H1 (cell line): Measurements from ENCODE around the gene NPTN. TPM values are rescaled to one million over a fixed set of nuclear protein-coding genes. Genes with fewer than 3 reads are reported as not detected.

Experiments
- CTCF ChIA-PET: fragments of 300-600 bp; sonication (Branson Sonifier 250); formaldehyde crosslinking; loops from one replicate; lab custom pipeline; 2021; ENCODE audit not compliant: partially characterized antibody; lab: Charles Lee
- POLR2A ChIA-PET: fragments of 300-600 bp; sonication (Branson Sonifier 250); formaldehyde crosslinking; loops from one replicate; lab custom pipeline; 2021; ENCODE audit warnings: inconsistent platforms; ENCODE audit not compliant: partially characterized antibody; lab: Charles Lee
- DNase-seq, 2 experiments: peaks; one replicate each; pipeline versions ENCODE4 v3.0.0 to v3.0.0-alpha.2; 2010 to 2022; ENCODE audit warnings: low spot score in 2 of 2, low read depth in 1 of 2, mixed read lengths in 1 of 2
- FAIRE-seq: peaks from 2 replicates; lab custom pipeline; 2011; peaks lifted over from hg19 to GRCh38; lab: Jason Lieb, UNC
- H2AFZ ChIP-seq: 2 replicates; pipeline ENCODE4 v1.8.1; 2012; ENCODE audit warnings: low read length, inconsistent platforms
- H2AK5ac ChIP-seq: 2 replicates; pipeline ENCODE4 v1.6.1; 2013; ENCODE audit warnings: low read depth, low read length
- H2BK120ac ChIP-seq: replicated peaks from 2 replicates; pipeline ENCODE3; 2013; ENCODE audit warnings: low read depth, low read length, inconsistent platforms
- H2BK12ac ChIP-seq: 2 replicates; pipeline ENCODE4 v1.6.1; 2013; ENCODE audit warnings: low read depth, low read length
- H2BK15ac ChIP-seq: 2 replicates; pipeline ENCODE4 v1.6.1; 2013; ENCODE audit warnings: low read length
- H2BK20ac ChIP-seq: 2 replicates; pipeline ENCODE4 v1.6.1; 2013; ENCODE audit warnings: low read length
- H2BK5ac ChIP-seq: 2 replicates; pipeline ENCODE4 v1.6.1; 2013; ENCODE audit warnings: low read depth, low read length
- H3K14ac ChIP-seq: 2 replicates; pipeline ENCODE4 v1.6.1; 2013; ENCODE audit warnings: inconsistent platforms; ENCODE audit not compliant: insufficient read length
- H3K18ac ChIP-seq: 2 replicates; pipeline ENCODE4 v1.6.1; 2013; ENCODE audit warnings: low read length; ENCODE audit errors: extremely low read depth
- H3K23ac ChIP-seq: 2 replicates; pipeline ENCODE4 v1.6.1; 2013; ENCODE audit warnings: inconsistent platforms; ENCODE audit not compliant: insufficient read length
- H3K23me2 ChIP-seq: 2 replicates; pipeline ENCODE4 v1.6.1; 2013; ENCODE audit warnings: low read depth, low read length
- H3K27ac ChIP-seq: 2 replicates; pipeline ENCODE4 v1.6.1; 2011; ENCODE audit warnings: low read depth, low read length, inconsistent platforms
- H3K27me3 ChIP-seq, 4 experiments: replicated peaks in 1 of 4; 1 replicate in 1 of 4; 2 replicates in 3 of 4; pipeline versions ENCODE4 v1.6.1 to v1.8.1; 2011 to 2013; ENCODE audit warnings: low read length in 3 of 4, mild to moderate bottlenecking in 3 of 4, inconsistent platforms in 2 of 4, mixed read lengths in 2 of 4, moderate library complexity in 1 of 4; ENCODE audit not compliant: control insufficient read depth in 3 of 4, insufficient read depth in 3 of 4; ENCODE audit errors: extremely low read depth in 1 of 4
- H3K36me3 ChIP-seq, 4 experiments: 2 replicates each; pipeline versions ENCODE4 v1.6.1 to v1.8.1; 2011 to 2013; ENCODE audit warnings: mild to moderate bottlenecking in 4 of 4, low read length in 3 of 4, moderate library complexity in 2 of 4, control low read depth in 1 of 4, inconsistent platforms in 1 of 4; ENCODE audit not compliant: insufficient read depth in 4 of 4, control insufficient read depth in 2 of 4
- H3K4ac ChIP-seq: replicated peaks from 2 replicates; pipeline ENCODE3; 2013; ENCODE audit warnings: low read length, low read depth, mixed read lengths, inconsistent platforms; ENCODE audit not compliant: insufficient read length
- H3K4me1 ChIP-seq, 4 experiments: replicated peaks in 1 of 4; 1 replicate in 1 of 4; 2 replicates in 3 of 4; pipeline versions ENCODE4 v1.6.1 to v1.8.1; 2011 to 2013; ENCODE audit warnings: low read length in 3 of 4, inconsistent platforms in 2 of 4, mixed read lengths in 1 of 4; ENCODE audit not compliant: insufficient read depth in 4 of 4, control insufficient read depth in 3 of 4
- H3K4me2 ChIP-seq, 2 experiments: 2 replicates each; pipeline versions ENCODE4 v1.6.1 to v1.8.1; 2011 to 2013; ENCODE audit warnings: low read depth in 2 of 2, low read length in 2 of 2, control low read depth in 1 of 2, inconsistent platforms in 1 of 2, mild to moderate bottlenecking in 1 of 2; ENCODE audit not compliant: insufficient read depth in 1 of 2
- H3K4me3 ChIP-seq, 4 experiments: fragments of 200-600, 300-600 bp in 1 of 4; sonication (generic), shearing (Covaris generic), sonication (Bioruptor Twin) in 1 of 4; 2 replicates each; pipeline versions ENCODE4 v1.5.1 to v1.8.1; 2011 to 2016; ENCODE audit warnings: low read length in 4 of 4, low read depth in 3 of 4, control low read depth in 2 of 4, inconsistent platforms in 2 of 4, mild to moderate bottlenecking in 2 of 4, mixed read lengths in 1 of 4, moderate library complexity in 1 of 4; ENCODE audit not compliant: insufficient read depth in 2 of 4; ENCODE audit errors: extremely low read depth in 1 of 4
- H3K56ac ChIP-seq: replicated peaks from 2 replicates; pipeline ENCODE3; 2013; ENCODE audit warnings: low read depth, mild to moderate bottlenecking, mixed read lengths, low read length, inconsistent platforms; ENCODE audit not compliant: insufficient read length
- H3K79me1 ChIP-seq: 2 replicates; pipeline ENCODE4 v1.6.1; 2013; ENCODE audit warnings: low read depth, low read length, control low read depth
- H3K79me2 ChIP-seq, 2 experiments: 2 replicates each; pipeline versions ENCODE4 v1.6.1 to v1.8.1; 2012 to 2013; ENCODE audit warnings: low read length in 2 of 2, mild to moderate bottlenecking in 2 of 2, inconsistent platforms in 1 of 2; ENCODE audit not compliant: insufficient read depth in 2 of 2, control insufficient read depth in 1 of 2
- H3K9ac ChIP-seq, 4 experiments: replicated peaks in 1 of 4; 1 replicate in 1 of 4; 2 replicates in 3 of 4; pipeline versions ENCODE4 v1.6.1 to v1.8.1; 2011 to 2013; ENCODE audit warnings: low read depth in 3 of 4, low read length in 3 of 4, control low read depth in 2 of 4, mild to moderate bottlenecking in 2 of 4, moderate library complexity in 2 of 4, inconsistent platforms in 1 of 4; ENCODE audit errors: extremely low read depth in 1 of 4
- H3K9me3 ChIP-seq, 2 experiments: 2 replicates each; pipeline versions ENCODE4 v1.6.1 to v1.8.1; 2012 to 2013; ENCODE audit warnings: mild to moderate bottlenecking in 2 of 2, moderate library complexity in 2 of 2, control low read depth in 1 of 2, inconsistent platforms in 1 of 2, low read depth in 1 of 2, low read length in 1 of 2, mixed read lengths in 1 of 2; ENCODE audit not compliant: insufficient read depth in 2 of 2
- H4K20me1 ChIP-seq, 2 experiments: replicated peaks in 1 of 2; 2 replicates each; pipeline versions ENCODE3 to v1.8.1; 2011 to 2013; ENCODE audit warnings: inconsistent platforms in 2 of 2, low read length in 2 of 2, mild to moderate bottlenecking in 1 of 2; ENCODE audit not compliant: insufficient read depth in 2 of 2, control insufficient read depth in 1 of 2
- H4K5ac ChIP-seq: 2 replicates; pipeline ENCODE4 v1.6.1; 2013; ENCODE audit warnings: low read length, low read depth, mixed read lengths, inconsistent platforms; ENCODE audit not compliant: insufficient read length
- H4K8ac ChIP-seq: 2 replicates; pipeline ENCODE4 v1.8.0; 2013; ENCODE audit warnings: mild to moderate bottlenecking, moderate library complexity, low read length, inconsistent platforms; ENCODE audit not compliant: insufficient read depth; ENCODE audit errors: extremely low read depth
- H4K91ac ChIP-seq: replicated peaks from 2 replicates; pipeline ENCODE3; 2013; ENCODE audit warnings: low read length, mixed read lengths, inconsistent platforms; ENCODE audit not compliant: insufficient read length
- CEBPB ChIP-seq: IDR thresholded peaks from 2 replicates; pipeline ENCODE4 v1.6.1; 2012; ENCODE audit warnings: low read depth, low read length
- CREB1 ChIP-seq: IDR thresholded peaks from 2 replicates; pipeline ENCODE4 v1.6.1; 2012; ENCODE audit warnings: inconsistent platforms
- CTBP2 ChIP-seq: IDR thresholded peaks from 2 replicates; pipeline ENCODE4 v1.7.0; 2011; ENCODE audit warnings: borderline replicate concordance, mild to moderate bottlenecking, moderate library complexity, mixed read lengths, low read length; ENCODE audit not compliant: insufficient read depth, insufficient read length
- EGR1 ChIP-seq: IDR thresholded peaks from 2 replicates; pipeline ENCODE4 v1.6.1; 2011; ENCODE audit warnings: low read depth, low read length, borderline replicate concordance
- EZH2 ChIP-seq: fragments of 200-600 bp; sonication (generic); IDR thresholded peaks from 2 replicates; pipeline ENCODE4 v1.7.1; 2012; ENCODE audit warnings: low read depth, mild to moderate bottlenecking, moderate library complexity, low read length, inconsistent platforms; ENCODE audit not compliant: severe bottlenecking
- POLR2AphosphoS5 ChIP-seq: IDR thresholded peaks from 2 replicates; pipeline ENCODE4 v1.6.1; 2011; ENCODE audit warnings: low read depth, low read length
- POU5F1 ChIP-seq: IDR thresholded peaks from 2 replicates; pipeline ENCODE4 v1.6.1; 2011; ENCODE audit warnings: low read depth, mild to moderate bottlenecking, low read length, moderate library complexity
- RBBP5 ChIP-seq: IDR thresholded peaks from 2 replicates; pipeline ENCODE4 v1.7.1; 2012; ENCODE audit warnings: low read depth, mild to moderate bottlenecking, inconsistent platforms, low read length, moderate library complexity, borderline replicate concordance
- RXRA ChIP-seq: IDR thresholded peaks from 2 replicates; pipeline ENCODE4 v1.6.1; 2011; ENCODE audit warnings: low read depth, mild to moderate bottlenecking, low read length, moderate library complexity; ENCODE audit not compliant: insufficient read depth
- WGBS, 2 experiments: shearing (Covaris generic) in 1 of 2; methylation state at CpG; one replicate each; pipeline versions ENCODE4 v1.1.6 to v1.1.7; 2013 to 2015; ENCODE audit warnings: low lambda C conversion rate in 2 of 2, mixed read lengths in 2 of 2, inconsistent platforms in 1 of 2, low coverage in 1 of 2, missing lambda C conversion rate in 1 of 2; ENCODE audit not compliant: insufficient replicate concordance in 2 of 2, insufficient coverage in 1 of 2, insufficient read length in 1 of 2; ENCODE audit errors: extremely low coverage in 1 of 2, missing lambda C conversion rate in 1 of 2; 5-methylcytosine and 5-hydroxymethylcytosine counted together
- polyA plus RNA-seq, 7 experiments: library from polyadenylated mRNA; depleted of rRNA in 3 of 7; stranded (reverse) in 5 of 7; unstranded in 2 of 7; fragments of >200 nt in 5 of 7; fragments of 200-250 nt in 2 of 7; gene quantifications; 1 replicate in 5 of 7; 2 replicates in 1 of 7; 4 replicates in 1 of 7; pipeline versions ENCODE4 v1.2.1 to v1.2.3, GENCODE V29; 2011 to 2013; ENCODE audit warnings: missing spikeins in 2 of 7, mixed read lengths in 2 of 7
- total RNA-seq: library from RNA; stranded (reverse); fragmentation: NEBNext Ultra II Directional; extraction: Animal tissue kit (Norgen Biotek cat#: 25700); gene quantifications from 2 replicates; pipeline ENCODE4 v1.2.1, GENCODE V29; 2021
- TF ChIP-seq, protein P1 (sequence below), 3 experiments: IDR thresholded peaks; 1 replicate in 2 of 3; 2 replicates in 1 of 3; pipeline versions ENCODE4 v1.5.1 to v1.6.1; 2011; ENCODE audit warnings: low read length in 3 of 3, mild to moderate bottlenecking in 3 of 3, inconsistent platforms in 2 of 3, low read depth in 1 of 3, moderate library complexity in 1 of 3; ENCODE audit not compliant: insufficient read depth in 1 of 3; ENCODE audit errors: control extremely low read depth in 1 of 3
- TF ChIP-seq, protein P2 (sequence below): IDR thresholded peaks from 2 replicates; pipeline ENCODE4 v1.6.1; 2012; ENCODE audit warnings: inconsistent platforms

Gene NPTN
- total and polyA plus RNA-seq, 2 of the 8 experiments (the other 6 are each of a cell fraction or from before 2014, with no cell fraction given): 67.0 to 113 TPM

DNA sequence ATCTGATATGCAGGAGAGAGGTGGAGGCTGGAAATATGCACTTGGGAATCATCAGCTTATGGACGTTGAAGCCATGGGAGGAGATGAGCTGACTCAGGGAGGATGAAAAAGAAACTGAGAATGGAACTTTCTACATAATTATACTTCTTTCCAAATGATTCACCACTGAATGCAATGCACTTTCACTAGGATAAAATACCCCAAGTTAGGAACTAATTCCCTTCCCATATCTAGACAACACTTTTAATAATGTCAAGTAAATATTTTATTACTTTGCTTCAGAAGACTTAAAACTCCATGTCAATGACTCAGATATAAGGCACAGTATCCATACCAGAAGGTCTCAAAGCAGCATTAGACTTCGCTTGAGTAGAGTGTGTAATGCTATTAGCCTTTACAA lies 24.2 kb downstream of the NPTN start:
- Histone ChIP-seq H3K27me3 (no peaks in the 10 kb centered on the region), H2AFZ (no peak overlapping the region), H3K36me3 (no peaks in the 10 kb centered on the region), H3K4me3 (no peak overlapping the region), H4K8ac (no peak overlapping the region), H3K4me1 (peaks cover 2 to 7% (median 6%) of the 10 kb centered on the region in 4 experiments; a peak in 5 of 7 replicates), H3K4ac (no peak overlapping the region), H3K79me2 (peaks cover 19 to 95% of the 10 kb centered on the region in 2 experiments), H2BK120ac (no peak overlapping the region), H2BK15ac (no peak overlapping the region), H3K23ac (no peak overlapping the region), H2BK12ac (no peak overlapping the region), H3K9ac (no peak overlapping the region), H4K91ac (no peak overlapping the region), H3K56ac (no peak overlapping the region), H3K23me2 (no peaks in the 10 kb centered on the region), H4K20me1 (peaks cover 15 to 20% of the 10 kb centered on the region in 2 experiments), H3K14ac (no peak overlapping the region), H3K27ac (no peak overlapping the region), H4K5ac (no peak overlapping the region), H3K9me3 (no peaks in the 10 kb centered on the region), H3K4me2 (no peak overlapping the region), H2BK20ac (no peak overlapping the region), H2BK5ac (no peak overlapping the region), H2AK5ac (no peak overlapping the region), H3K18ac (no peak overlapping the region), H3K79me1 (peaks cover 3% of the 10 kb centered on the region; the same call in 1 of the 2 replicates)
- ChIA-PET CTCF (interaction anchor here (1.7 to 7.4 kb wide), 4 partner anchors 8 to 28 kb away, joined by 6 to 42 read pairs (median 23); no protein-coding TSS in a partner anchor), POLR2A (interaction anchor here (0.6 kb wide), 1 partner anchor 24 kb away, joined by 3 read pairs; the partner anchor contains the start of gene NPTN)
- whole genome bisulfite sequencing, 2 experiments: 88% methylated on average over 2 of the region's 2 CpGs; no CpG with 5 or more reads in 1 of the 2 experiments
- no peak for DNase-seq
- FAIRE-seq: no peak
- TF ChIP-seq EZH2 (no peak), RBBP5 (no peak), POLR2AphosphoS5 (no peak), CREB1 (no peak), RXRA (no peak), EGR1 (no peak), POU5F1 (no peak), CTBP2 (no peak), CEBPB (no peak)
- TF ChIP-seq, protein P1, sequence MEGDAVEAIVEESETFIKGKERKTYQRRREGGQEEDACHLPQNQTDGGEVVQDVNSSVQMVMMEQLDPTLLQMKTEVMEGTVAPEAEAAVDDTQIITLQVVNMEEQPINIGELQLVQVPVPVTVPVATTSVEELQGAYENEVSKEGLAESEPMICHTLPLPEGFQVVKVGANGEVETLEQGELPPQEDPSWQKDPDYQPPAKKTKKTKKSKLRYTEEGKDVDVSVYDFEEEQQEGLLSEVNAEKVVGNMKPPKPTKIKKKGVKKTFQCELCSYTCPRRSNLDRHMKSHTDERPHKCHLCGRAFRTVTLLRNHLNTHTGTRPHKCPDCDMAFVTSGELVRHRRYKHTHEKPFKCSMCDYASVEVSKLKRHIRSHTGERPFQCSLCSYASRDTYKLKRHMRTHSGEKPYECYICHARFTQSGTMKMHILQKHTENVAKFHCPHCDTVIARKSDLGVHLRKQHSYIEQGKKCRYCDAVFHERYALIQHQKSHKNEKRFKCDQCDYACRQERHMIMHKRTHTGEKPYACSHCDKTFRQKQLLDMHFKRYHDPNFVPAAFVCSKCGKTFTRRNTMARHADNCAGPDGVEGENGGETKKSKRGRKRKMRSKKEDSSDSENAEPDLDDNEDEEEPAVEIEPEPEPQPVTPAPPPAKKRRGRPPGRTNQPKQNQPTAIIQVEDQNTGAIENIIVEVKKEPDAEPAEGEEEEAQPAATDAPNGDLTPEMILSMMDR (IDR thresholded peaks at IDR 0.05; ENCODE audit: control extremely low read depth in 1 of 3, insufficient read depth in 1 of 3, low read depth in 1 of 3, low read length in 3 of 3): no peak
- TF ChIP-seq, protein P2, sequence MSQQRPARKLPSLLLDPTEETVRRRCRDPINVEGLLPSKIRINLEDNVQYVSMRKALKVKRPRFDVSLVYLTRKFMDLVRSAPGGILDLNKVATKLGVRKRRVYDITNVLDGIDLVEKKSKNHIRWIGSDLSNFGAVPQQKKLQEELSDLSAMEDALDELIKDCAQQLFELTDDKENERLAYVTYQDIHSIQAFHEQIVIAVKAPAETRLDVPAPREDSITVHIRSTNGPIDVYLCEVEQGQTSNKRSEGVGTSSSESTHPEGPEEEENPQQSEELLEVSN: no peak
